AG04450 (cell line): ENCODE measurements around the gene NPIPB6. TPM values are rescaled to one million over a fixed set of nuclear protein-coding genes. Genes with fewer than 3 reads are reported as not detected.

Source experiments
- CTCF ChIA-PET: fragments of 300-600, 350-600 bp; formaldehyde crosslinking; extraction: SDS; loops from one replicate; lab custom pipeline; 2022; ENCODE audit warnings: antibody characterized with exemption, inconsistent platforms; lab: Charles Lee
- POLR2A ChIA-PET: fragments of 350-600 bp; formaldehyde crosslinking; extraction: SDS; loops from one replicate; lab custom pipeline; 2021; ENCODE audit warnings: antibody characterized with exemption, inconsistent platforms; lab: Yijun Ruan, JAX
- DNase-seq: peaks from one replicate; pipeline ENCODE4 v3.0.0-alpha.2; 2011; ENCODE audit warnings: low read depth, low spot score
- H3K27ac ChIP-seq: one replicate; pipeline ENCODE4 v1.5.1; 2012; ENCODE audit warnings: low read depth, low read length, control low read depth
- H3K27me3 ChIP-seq: one replicate; pipeline ENCODE4 v1.6.0; 2012; ENCODE audit warnings: low read length; ENCODE audit not compliant: control insufficient read depth, insufficient read depth
- H3K4me3 ChIP-seq: 2 replicates; pipeline ENCODE4 v1.5.1; 2011; ENCODE audit warnings: mild to moderate bottlenecking, low read depth, low read length, control low read depth
- H3K9me3 ChIP-seq: 2 replicates; pipeline ENCODE4 v1.5.1; 2012; ENCODE audit warnings: low read length; ENCODE audit not compliant: control insufficient read depth, insufficient read depth
- polyA plus RNA-seq: library from polyadenylated mRNA; depleted of rRNA; stranded (reverse); fragments of >200 nt; gene quantifications from 2 replicates; pipeline ENCODE4 v1.2.3, GENCODE V29; 2011
- TF ChIP-seq, protein P1 (sequence below): IDR thresholded peaks from 2 replicates; pipeline ENCODE4 v1.5.1; 2011; ENCODE audit warnings: low read depth, low read length, control low read depth, inconsistent platforms

Gene NPIPB6
- polyA plus RNA-seq, 1 experiment = 0.47 TPM

DNA sequence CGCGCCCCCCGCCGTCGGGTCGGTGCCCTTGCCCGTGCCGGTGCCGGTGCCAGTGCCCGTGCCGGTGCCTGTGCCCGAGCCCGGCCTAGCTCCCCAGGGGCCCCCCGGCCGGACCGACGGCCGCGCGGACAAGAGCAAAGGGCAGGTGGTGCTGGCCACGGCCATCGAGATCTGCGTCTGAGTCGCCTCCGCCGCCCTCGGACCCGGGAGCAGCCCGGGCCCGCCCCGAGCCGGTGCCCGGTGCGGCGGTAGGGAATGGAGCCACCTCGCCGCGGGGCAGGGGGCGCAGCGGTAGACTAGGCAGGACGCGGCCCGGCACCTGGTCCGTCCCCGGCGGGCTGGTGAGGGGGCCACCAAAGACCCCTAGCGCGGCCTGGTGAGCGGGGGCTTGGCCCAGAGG is 42.6 kb downstream of the NPIPB6 start:
- TF ChIP-seq, protein P1, sequence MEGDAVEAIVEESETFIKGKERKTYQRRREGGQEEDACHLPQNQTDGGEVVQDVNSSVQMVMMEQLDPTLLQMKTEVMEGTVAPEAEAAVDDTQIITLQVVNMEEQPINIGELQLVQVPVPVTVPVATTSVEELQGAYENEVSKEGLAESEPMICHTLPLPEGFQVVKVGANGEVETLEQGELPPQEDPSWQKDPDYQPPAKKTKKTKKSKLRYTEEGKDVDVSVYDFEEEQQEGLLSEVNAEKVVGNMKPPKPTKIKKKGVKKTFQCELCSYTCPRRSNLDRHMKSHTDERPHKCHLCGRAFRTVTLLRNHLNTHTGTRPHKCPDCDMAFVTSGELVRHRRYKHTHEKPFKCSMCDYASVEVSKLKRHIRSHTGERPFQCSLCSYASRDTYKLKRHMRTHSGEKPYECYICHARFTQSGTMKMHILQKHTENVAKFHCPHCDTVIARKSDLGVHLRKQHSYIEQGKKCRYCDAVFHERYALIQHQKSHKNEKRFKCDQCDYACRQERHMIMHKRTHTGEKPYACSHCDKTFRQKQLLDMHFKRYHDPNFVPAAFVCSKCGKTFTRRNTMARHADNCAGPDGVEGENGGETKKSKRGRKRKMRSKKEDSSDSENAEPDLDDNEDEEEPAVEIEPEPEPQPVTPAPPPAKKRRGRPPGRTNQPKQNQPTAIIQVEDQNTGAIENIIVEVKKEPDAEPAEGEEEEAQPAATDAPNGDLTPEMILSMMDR = no peak
- DNase-seq = no peak
- Histone ChIP-seq H3K4me3 (no peak overlapping the region), H3K27me3 (no peaks in the 10 kb centered on the region), H3K9me3 (no peaks in the 10 kb centered on the region), H3K27ac (no peak overlapping the region)
- ChIA-PET POLR2A (no interaction called here), CTCF (interaction anchor here (0.9 to 1.4 kb wide), 2 partner anchors 16 to 43 kb away, joined by 4 to 8 read pairs; no protein-coding TSS in a partner anchor)

DNA sequence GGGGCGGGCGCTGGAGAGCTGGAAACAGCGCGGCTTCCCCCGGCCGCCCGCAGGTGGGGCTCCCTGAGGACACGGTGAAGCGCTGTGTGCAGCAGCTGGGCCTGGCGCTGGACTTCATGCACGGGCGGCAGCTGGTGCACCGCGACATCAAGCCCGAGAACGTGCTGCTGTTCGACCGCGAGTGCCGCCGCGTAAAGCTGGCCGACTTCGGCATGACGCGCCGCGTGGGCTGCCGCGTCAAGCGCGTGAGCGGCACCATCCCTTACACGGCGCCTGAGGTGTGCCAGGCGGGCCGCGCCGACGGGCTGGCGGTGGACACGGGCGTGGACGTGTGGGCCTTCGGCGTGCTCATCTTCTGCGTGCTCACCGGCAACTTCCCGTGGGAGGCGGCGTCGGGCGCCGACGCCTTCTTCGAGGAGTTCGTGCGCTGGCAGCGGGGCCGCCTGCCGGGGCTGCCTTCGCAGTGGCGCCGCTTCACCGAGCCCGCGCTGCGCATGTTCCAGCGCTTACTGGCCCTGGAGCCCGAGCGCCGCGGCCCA is 43.2 kb downstream of the NPIPB6 start:
- no peak overlapping the region for H3K27ac ChIP-seq
- DNase-seq = no peak
- no peaks in the 10 kb centered on the region for H3K9me3 ChIP-seq
- TF ChIP-seq, protein P1 = no peak
- no peak overlapping the region for H3K4me3 ChIP-seq
- ChIA-PET POLR2A (no interaction called here), CTCF (interaction anchor here (1.1 to 5.3 kb wide), 3 partner anchors 12 to 43 kb away, joined by 3 to 77 read pairs (median 3); no protein-coding TSS in a partner anchor)
- no peaks in the 10 kb centered on the region for H3K27me3 ChIP-seq

- TF ChIP-seq, protein P1 = no peak
- Histone ChIP-seq H3K9me3 (no peaks in the 10 kb centered on the region), H3K4me3 (no peak overlapping the region), H3K27ac (no peak overlapping the region), H3K27me3 (no peaks in the 10 kb centered on the region)
- DNase-seq = no peak
- CTCF ChIA-PET = interaction anchor here (1.1 to 5.3 kb wide), 3 partner anchors 12 to 42 kb away, joined by 3 to 77 read pairs (median 3); no protein-coding TSS in a partner anchor
- POLR2A ChIA-PET = no interaction called here
These were observed 43.8 kb downstream of the NPIPB6 start for GRCh38 chr16:28319476-28320022.

DNA sequence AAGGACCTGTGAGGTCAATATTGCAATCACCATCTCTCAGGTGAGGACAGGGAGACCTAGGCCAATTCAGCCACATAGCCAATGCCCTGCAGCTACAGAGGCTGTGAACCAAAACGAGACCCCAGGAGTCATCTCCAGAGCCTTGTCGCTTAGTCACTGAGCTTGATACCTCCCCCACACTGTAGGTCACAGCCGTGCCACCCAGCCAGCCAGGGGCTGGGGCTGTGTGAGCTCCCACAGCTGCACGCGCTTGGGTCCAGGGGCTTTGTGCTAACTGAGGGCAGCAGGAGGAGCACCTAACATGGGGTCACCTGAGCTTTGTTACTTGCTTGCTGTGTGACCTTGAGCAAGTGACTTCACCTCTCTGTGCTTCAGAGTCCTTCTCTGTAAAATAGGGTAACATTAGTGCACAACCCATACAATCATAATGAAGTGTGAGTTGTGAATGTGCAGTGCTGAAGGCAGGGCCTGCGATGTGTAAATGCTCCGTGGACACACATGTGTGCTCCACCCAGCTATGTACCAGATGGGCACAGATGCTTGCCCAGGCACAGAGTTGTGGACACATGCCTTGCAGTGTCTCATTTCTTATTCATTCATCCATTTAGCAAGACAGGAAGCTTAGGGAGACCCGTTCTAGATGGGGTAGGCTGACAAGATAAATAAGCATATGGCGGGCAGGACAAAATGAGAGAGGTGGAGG is 45.1 kb downstream of the NPIPB6 start:
- ChIA-PET POLR2A (no interaction called here), CTCF (interaction anchor here (0.6 to 5.3 kb wide), 6 partner anchors 8 to 242 kb away, joined by 3 to 77 read pairs (median 6); no protein-coding TSS in a partner anchor)
- H3K4me3 ChIP-seq = no peak overlapping the region
- DNase-seq = no peak
- H3K9me3 ChIP-seq = no peaks in the 10 kb centered on the region
- no peak overlapping the region for H3K27ac ChIP-seq
- TF ChIP-seq, protein P1 = no peak
- no peaks in the 10 kb centered on the region for H3K27me3 ChIP-seq
